Measurements from ENCODE around the gene RSU1.
A peak's percentile ranks its signal among the peaks of the same experiment; 100 is the strongest.

RSU1 gene

GRCh38 chr10:16820421-16820820 is 3.2 kb upstream of the RSU1 start:
- DNase-seq, result no peak

- DNase-seq, result no peak
Measured at GRCh38 chr10:16820018-16820417, 2.8 kb upstream of the RSU1 start.

- DNase-seq, result no peak
Measured at GRCh38 chr10:16819436-16819835, 2.2 kb upstream of the RSU1 start.

GRCh38 chr10:16819026-16819425 is 1.8 kb upstream of the RSU1 start:
- DNase-seq, result no peak

GRCh38 chr10:16816830-16817124 is 447 bp downstream of the RSU1 start:
- DNase-seq, result no peak

- no peak for DNase-seq
Measured at GRCh38 chr10:16816171-16816570, 1.1 kb downstream of the RSU1 start.

- DNase-seq, result no peak
Measured at GRCh38 chr10:16814012-16814411, 3.2 kb downstream of the RSU1 start.

GRCh38 chr10:16812676-16813075 is 4.5 kb downstream of the RSU1 start:
- no peak for DNase-seq

- DNase-seq, result no peak
Measured at GRCh38 chr10:16811765-16812164, 5.5 kb downstream of the RSU1 start.

GRCh38 chr10:16811292-16811691 is 5.9 kb downstream of the RSU1 start:
- no peak for DNase-seq

- peak; percentile 27 for DNase-seq
Measured at GRCh38 chr10:16809074-16809718, 8.0 kb downstream of the RSU1 start.

GRCh38 chr10:16804123-16804522 is 13.1 kb downstream of the RSU1 start:
- DNase-seq, result no peak

- no peak for DNase-seq
Measured at GRCh38 chr10:16803464-16803863, 13.8 kb downstream of the RSU1 start.

GRCh38 chr10:16799621-16800020 is 17.6 kb downstream of the RSU1 start:
- DNase-seq, result no peak

- DNase-seq, result no peak
Measured at GRCh38 chr10:16798571-16798970, 18.7 kb downstream of the RSU1 start.

GRCh38 chr10:16795410-16796073 is 21.7 kb downstream of the RSU1 start:
- DNase-seq, result no peak

GRCh38 chr10:16794005-16794404 is 23.2 kb downstream of the RSU1 start:
- no peak for DNase-seq

- no peak for DNase-seq
Measured at GRCh38 chr10:16792675-16793074, 24.5 kb downstream of the RSU1 start.

- no peak for DNase-seq
Measured at GRCh38 chr10:16789765-16790164, 27.5 kb downstream of the RSU1 start.

- DNase-seq, result no peak
Measured at GRCh38 chr10:16789261-16789660, 28.0 kb downstream of the RSU1 start.

GRCh38 chr10:16788778-16789177 is 28.4 kb downstream of the RSU1 start:
- no peak for DNase-seq

- no peak for DNase-seq
Measured at GRCh38 chr10:16788125-16788524, 29.1 kb downstream of the RSU1 start.

GRCh38 chr10:16787361-16787791 is 29.8 kb downstream of the RSU1 start:
- DNase-seq, result peak; percentile 71

GRCh38 chr10:16780338-16780880 is 36.8 kb downstream of the RSU1 start:
- DNase-seq, result no peak

GRCh38 chr10:16779384-16779915 is 37.8 kb downstream of the RSU1 start:
- no peak for DNase-seq

All from CD4-positive, alpha-beta T cell treated with Interleukin-15 for 1 hour (primary cell).